ENCODE results near the gene EMC9.

The EMC9 gene

DNA sequence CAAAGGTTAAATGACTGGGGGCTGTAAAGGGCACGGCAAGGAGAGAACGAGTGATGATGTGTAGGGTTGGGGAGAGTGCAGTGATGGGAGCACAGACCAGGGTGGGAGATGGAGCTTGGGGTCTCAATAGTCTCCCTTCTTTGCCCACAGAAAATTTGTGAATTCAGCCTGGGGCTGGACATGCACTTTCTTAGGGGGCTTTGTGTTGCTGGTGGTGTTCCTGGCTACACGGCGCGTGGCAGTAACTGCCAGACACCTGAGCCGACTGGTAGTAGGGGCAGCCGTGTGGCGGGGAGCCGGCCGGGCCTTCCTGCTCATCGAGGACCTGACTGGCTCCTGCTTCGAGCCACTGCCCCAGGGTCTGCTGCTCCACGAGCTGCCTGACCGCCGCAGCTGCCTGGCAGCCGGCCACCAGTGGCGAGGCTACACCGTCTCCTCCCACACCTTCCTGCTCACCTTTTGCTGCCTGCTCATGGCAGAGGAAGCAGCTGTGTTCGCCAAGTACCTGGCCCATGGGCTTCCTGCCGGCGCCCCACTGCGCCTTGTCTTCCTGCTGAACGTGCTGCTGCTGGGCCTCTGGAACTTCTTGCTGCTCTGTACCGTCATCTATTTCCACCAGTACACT, 9.2 kb downstream of the EMC9 start:
- in situ Hi-C loops (cut with MboI; ENCODE audit: low sequenced_read_pairs): no loop called here

DNA sequence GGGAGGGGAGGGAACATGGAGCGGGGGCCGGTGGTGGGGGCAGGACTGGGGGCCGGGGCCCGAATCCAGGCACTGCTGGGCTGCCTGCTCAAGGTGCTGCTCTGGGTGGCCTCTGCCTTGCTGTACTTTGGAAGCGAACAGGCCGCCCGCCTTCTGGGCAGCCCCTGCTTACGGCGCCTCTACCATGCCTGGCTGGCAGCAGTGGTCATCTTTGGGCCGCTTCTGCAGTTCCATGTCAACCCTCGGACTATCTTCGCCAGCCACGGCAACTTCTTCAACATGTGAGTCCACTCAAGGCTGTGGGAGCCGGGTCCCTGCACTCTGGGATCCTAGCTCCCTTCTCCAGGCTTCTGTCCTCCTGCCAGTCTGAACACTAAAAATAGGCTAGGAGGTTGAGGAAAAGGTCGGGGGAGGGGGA, 9.8 kb downstream of the EMC9 start:
- in situ Hi-C loops (cut with MboI; ENCODE audit: low sequenced_read_pairs): no loop called here

DNA sequence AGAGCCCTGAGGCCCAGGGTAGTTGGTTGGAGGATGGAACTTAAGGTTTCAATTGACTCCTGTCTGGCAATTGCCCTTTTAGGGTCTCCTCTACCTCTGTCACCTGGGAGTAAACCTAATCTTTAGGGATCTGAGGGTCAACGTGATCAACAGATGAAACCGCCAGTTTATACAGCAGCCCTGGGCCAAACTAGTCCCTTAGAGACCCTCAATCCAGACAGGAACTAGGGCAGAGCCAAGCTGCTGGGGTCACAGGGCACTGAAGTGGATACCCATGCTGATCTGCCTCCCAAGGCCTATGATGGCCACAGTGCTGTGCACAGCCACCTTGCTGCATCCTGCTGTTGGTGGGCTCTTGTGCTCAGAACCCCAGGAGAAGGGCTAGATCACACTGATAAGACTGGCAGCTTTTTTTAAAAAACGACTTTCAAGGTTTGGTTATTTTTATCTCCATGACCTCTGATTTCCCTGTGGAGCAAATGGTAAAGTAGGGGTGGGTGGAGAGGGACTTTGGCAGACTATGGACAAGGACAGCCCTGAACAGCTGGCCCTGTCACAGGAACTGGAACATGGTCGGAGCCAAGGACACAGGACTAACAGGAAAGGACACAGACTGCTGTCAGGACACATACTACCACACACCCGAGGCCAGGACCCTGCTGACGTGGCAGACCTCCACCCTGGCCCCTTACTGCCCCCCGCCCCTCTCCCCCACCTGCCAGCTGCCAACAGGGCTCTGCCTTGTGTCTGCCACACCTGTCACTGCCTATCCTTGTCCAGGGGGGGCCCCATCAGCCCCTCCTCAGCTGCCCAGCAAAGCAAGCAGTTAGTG, 10.5 kb downstream of the EMC9 start:
- in situ Hi-C loops (cut with MboI; ENCODE audit: low sequenced_read_pairs): no loop called here

DNA sequence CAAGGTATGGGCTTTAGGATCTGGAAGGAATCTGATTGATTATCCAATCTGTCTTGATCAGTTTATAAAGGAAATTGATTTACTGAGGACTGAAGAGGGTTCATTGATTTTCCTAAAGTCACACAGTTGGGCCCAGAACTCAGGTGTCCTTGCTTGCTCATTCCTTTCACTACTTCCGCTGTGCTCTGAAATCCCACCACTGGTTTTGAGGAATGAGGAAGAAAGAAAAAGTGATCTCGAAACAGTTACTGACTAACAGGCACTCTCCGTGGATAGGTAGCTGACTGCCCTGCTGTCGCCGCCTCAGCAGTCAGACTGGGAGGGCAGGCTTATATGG, 11.0 kb downstream of the EMC9 start, which contains the start of gene FITM1:
TSS of gene FITM1 (plus strand) at position 280 of the 337 bp plus-strand sequence. CDS start 905 bp downstream, outside the sequence.
- in situ Hi-C loops (cut with MboI; ENCODE audit: low sequenced_read_pairs): no loop called here

DNA sequence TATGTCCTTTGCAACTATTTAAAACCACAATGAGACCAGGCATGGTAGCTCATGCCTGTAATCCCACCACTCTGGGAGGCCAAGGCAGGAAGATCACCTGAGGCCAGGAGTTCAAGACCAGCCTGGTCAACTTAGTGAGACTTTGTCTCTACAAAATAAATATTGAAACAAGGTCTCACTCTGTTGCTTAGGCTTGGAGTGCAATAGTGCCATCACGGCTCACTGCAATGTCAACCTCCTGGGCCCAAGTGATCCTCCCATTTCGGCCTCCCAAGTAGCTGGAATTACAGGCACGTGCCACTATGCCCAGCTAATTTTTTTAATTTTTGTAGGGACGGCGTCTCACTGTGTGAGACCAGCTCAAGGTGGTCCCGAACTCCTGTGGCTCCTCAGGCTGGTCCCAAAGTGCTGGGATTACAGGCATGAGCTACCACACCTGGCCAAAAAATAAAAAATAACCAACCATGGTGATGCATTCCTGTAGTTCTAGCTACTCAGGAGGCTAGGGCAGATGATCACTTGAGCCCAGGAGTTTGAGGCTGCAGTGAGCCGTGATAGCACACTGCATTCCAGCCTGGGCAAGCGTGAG, 11.9 kb downstream of the EMC9 start:
- in situ Hi-C loops (cut with MboI; ENCODE audit: low sequenced_read_pairs): no loop called here

DNA sequence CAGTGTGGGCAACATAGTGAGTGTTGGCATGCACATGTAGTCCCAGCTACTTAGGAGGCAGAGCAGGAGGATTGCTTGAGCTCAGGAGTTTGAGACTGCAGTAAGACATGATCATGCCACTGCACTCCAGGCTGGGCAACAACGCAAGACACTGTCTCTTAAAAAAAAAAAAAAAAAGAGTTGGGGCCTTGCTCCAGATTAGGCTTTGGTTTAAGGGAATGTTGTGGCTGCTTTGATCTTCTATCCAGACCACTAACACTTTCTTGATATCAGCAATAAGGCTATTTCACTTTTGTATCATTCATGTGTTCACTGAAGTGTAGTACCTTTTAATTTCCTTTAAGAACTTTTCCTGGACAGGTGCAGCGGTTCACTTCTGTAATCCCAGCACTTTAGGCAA, 13.7 kb downstream of the EMC9 start:
- in situ Hi-C loops (cut with MboI; ENCODE audit: low sequenced_read_pairs): no loop called here

DNA sequence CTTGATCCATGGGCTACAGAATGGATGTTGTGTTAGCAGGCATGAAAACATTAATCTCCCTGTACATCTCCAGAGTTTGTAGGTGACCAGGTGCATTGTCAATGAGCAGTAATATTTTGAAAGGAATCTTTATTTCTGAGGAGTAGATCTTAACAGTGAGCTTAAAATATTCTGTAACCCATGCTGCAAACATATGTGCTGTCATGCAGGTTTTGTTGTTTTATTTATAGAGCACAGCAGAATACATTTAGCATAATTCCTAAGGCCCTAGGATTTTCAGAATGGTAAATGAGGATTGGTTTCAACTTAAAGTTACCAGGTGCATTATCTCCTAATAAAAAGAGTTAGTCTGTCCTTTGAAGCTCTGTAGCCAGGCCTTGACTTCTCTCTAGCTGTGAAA, 14.5 kb downstream of the EMC9 start:
- in situ Hi-C loops (cut with MboI; ENCODE audit: low sequenced_read_pairs): no loop called here

DNA sequence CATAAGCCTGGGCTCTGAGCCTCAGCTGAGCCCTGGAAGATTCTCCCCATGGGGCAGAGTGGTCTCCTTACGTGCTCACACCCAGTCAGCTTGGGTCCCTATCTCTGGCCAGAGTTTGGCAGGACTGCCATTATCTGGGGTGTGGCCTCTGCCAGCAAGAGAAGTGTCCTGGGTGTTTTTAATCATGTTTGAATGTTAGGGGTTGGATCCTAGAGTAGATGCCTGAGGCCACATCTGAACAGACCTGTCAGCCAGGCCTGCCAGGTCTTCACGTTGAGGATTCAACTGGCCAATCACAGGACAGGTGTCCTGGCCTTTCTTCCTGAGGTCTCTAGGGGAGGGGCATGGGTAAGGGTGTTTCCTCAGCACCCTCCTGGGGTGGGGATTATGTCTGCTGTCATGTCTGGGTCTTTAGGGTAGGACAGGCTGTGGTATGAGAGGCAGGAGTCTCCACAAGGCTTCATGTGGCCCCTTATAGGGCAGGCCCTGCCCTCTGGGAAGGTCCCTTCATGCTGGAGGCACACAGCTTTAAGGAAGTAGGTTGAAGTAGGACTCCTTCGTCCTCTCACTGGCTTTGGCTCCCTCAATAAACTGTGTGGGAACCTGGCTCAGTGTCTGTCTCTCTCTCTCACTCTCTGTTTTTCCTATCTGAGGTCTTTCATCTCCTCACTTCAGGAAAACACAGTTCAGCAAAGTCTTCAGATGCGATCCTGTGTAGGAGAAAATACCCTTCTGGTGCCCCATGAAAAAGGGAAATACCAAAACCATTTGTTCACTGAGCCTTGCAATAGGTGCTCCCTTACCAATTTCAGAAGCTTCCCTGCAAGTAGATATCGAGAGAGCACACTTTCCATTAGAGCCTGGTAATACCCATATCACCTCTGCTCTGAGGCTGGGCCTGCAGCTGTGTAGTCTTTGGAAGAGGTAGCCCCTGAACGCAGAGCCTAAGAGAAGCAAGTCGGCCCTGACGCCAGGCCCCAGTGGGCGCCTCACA, 17.7 kb downstream of the EMC9 start:
- in situ Hi-C loops (cut with MboI; ENCODE audit: low sequenced_read_pairs): no loop called here

DNA sequence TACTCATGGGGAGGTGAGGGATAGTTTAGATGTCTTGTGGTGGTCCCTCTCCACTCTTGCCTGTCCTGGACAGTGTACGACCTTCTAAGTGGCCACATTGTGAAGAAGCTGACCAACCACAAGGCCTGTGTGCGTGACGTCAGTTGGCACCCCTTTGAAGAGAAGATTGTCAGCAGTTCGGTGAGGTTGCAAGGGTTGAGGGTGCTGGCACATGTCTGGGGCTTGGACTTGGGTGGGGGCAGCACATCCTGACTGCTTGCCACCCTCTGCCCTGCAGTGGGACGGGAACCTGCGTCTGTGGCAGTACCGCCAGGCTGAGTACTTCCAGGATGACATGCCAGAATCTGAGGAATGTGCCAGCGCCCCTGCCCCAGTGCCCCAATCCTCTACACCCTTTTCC, 18.5 kb downstream of the EMC9 start:
- in situ Hi-C loops (cut with MboI; ENCODE audit: low sequenced_read_pairs): no loop called here

DNA sequence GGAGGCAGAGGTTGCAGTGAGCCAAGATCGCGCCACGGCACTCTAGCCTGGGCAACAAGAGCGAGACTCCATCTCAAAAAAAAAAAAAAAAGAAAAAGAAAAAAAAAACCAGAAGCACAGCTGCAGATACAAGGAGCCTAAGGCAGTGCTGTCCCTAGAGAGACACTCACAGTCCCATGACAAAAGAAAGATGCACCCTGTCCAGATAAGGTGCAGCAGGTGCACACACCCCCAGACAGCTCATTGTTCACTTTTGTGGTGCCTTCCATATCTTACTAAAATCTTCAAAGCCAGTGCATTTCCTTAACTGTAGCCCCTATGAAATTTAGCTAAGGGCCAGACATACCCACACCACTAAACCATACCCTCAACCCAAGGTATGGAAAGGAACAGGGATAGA, 19.0 kb downstream of the EMC9 start:
- in situ Hi-C loops (cut with MboI; ENCODE audit: low sequenced_read_pairs): no loop called here

DNA sequence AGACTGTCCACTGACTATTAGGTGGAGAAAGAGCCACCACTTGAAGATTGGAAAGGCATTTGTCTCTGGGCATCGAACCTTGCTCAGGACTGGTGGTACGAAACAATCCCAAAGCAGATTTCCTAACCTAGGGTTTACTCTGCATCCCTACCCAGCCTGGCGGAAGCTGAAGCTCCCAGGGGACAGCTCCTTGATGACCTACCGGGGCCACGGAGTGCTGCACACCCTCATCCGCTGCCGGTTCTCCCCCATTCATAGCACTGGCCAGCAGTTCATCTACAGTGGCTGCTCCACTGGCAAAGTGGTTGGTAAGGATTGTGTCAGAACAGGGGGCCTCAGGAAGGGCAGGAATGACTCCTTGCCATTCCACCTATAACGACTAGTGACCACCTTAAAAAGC, 20.2 kb downstream of the EMC9 start:
- in situ Hi-C loops (cut with MboI; ENCODE audit: low sequenced_read_pairs): no loop called here

DNA sequence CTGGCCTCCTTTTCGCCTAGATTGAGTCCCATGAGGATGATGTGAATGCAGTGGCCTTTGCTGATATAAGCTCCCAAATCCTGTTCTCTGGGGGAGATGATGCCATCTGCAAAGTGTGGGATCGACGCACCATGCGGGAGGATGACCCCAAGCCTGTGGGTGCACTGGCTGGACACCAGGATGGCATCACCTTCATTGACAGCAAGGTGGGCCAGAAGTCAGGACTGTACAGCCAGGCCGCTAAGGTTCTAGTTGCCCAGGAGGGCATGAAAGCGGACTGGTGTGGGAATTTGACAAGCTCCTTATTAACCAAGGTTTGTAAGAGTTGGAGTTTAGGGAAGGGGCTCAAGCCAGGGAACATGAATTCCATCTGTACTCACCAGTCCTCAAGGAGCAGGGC, 21.7 kb downstream of the EMC9 start:
- in situ Hi-C loops (cut with MboI; ENCODE audit: low sequenced_read_pairs): no loop called here

DNA sequence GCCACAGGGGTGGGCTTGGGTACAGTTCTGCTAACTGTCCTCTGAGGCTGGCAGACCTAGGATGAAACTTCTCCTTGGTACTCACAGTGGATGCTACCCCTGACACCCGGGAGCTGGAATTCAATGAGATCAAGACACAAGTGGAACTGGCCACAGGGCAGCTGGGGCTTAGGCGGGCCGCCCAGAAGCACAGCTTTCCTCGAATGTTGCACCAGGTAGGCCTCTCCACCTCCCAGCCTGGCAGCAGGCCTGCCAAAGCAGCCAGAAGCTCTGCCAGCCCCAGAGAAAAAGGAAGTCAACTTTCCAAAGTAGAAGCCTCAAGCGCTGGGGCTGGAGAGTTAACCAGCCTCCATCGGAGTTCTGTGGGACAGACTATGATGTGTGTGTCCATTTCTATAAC, 24.2 kb downstream of the EMC9 start:
- in situ Hi-C loops (cut with MboI; ENCODE audit: low sequenced_read_pairs): no loop called here

DNA sequence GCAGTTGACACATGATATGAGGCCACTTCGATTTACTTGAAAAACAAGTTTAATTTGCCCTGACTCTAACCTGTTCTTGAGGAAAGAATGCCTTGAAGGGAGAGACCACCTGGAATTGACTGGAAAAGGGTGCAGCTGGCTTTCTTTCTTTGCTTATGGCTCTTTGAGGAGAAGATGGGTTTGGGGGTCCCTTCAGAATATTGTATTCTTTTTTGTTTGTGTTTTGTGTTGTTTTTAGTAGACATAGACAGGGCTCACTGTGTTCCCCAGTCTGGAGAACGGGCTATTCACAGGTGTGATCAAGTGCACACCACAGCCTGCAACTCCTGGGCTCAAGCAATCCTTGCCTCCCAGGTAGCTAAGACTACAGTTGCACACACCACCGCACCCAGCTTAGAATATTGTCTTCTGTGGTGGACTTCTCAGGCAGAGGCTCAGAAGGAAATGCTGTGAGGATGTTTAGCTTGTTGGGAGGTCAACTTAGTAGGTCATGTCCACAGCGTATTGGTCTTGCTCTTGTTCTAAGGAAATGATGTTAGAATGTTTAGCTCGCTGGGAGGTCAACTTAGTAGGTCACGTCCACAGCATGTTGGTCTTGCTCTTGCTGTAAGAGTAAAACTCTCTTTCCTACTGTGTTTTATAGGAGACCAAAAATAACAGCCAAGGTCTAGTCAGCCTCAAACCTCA, 25.1 kb downstream of the EMC9 start:
- in situ Hi-C loops (cut with MboI; ENCODE audit: low sequenced_read_pairs): no loop called here

DNA sequence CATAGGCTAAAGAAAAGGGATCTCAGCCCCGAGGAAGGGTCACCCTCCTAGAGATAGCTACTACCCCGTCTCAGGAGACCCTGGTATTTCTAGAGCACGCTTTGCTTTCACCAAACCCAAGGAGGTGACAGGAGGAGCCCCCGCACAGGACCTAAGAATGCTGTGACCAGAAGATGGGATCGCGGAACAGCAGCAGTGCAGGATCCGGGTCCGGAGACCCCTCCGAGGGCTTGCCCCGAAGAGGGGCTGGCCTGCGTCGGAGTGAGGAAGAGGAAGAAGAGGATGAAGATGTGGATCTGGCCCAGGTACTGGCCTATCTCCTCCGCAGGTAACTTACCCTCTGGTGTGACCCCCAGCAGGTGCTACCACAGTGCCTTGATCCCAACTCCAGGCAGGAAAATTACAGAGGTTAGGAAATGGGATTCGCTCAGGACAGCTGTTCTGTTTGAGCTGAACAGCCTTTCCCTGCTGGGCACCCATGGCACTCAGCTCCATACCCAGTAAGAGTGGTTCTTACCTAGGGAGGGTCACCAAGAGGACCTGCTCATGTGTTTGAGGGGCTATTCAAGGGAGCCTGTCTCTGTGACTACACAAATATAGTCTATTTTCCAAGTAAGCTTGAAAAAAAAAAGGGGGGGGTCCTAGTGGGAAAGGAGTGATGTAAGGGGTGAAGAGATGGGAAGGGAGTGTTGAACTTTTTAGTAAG, 25.8 kb downstream of the EMC9 start:
- in situ Hi-C loops (cut with MboI; ENCODE audit: low sequenced_read_pairs): no loop called here

DNA sequence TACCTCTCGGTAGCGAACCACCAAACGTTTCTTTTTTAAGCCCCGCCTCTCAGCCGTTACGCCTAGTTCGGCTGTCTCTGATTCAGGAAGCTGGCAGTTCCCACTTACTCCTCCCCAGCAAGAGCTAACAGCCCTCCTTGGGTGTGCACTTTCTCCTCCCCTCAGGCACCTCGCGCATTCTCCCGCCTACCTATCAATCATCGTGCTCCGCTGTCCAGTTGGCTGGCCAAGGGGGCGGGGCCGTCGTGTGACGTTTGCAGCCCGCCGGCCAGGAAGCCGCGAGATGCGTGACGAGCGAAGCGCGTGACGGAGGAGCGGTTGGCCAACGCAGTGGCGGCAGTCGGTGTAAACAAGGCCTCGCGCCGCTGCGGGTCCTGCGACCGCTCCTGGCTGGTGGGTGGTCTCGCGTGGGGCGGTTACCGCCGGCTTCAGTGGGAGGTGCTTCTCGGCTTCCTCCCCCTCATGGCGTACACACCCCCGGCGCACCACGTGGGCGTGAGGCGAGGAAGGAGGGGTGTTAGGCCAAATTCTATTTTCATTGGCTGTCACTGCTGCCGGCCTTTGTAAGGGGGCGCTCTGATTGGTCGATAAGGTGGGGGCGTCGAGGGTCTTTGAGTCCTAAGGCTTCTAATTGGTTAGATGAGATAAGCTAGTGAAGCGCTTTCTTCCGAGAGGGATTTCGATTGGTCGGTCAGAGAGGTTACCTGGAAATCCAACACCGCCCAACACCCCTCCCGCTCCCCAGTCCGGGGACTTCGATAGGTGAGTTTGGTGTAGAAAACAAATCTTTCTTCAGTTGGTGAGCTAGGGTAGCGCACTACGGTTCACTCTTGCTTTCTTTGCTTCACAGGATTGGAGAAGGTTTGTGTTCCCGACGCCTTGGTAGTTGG, 26.6 kb downstream of the EMC9 start, which contains the start of the genes DCAF11 and NRL:
TSS of gene DCAF11 (plus strand) at position 246 of the 890 bp plus-strand sequence. CDS start 818 bp downstream, outside the sequence.
TSS of gene NRL (minus strand) at position 418 of the 890 bp plus-strand sequence. CDS start 32,101 bp downstream, outside the sequence.
- in situ Hi-C loops (cut with MboI; ENCODE audit: low sequenced_read_pairs): no loop called here

DNA sequence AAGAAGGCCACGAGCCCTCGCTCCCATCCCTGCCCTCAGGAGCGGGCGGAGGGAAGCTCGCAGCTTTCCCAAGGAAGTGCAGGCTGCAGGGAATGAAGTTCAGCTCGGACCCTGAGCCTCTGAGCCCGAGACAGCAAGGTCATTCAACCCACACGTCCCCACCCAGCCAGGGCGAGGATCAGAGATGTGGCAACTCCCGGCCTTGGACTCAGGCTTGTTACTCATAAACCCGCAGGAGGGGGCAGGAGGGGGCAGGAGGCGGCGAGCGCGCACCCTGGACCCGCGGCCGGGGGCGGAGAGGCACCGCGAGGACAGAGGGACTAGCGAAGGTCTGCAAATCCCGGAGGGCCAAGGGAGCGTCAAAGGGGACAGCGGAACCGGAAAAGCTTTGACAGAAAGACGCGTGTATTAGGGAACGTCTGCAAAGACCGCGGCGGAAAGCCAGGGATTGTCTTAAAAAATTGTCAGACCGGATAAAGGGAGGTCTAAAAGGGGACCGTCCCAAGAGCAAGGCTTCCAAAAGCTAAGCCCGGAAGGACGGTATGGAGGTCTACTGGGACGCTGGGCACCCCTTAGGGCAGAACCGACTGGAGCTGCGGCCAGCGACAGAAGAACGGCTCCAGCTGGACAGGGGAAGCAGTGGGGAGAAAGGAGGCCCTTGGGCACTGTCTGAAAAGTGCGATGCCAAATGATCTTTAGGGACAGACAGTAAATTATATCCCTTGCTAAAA, 27.4 kb downstream of the EMC9 start:
- in situ Hi-C loops (cut with MboI; ENCODE audit: low sequenced_read_pairs): no loop called here

DNA sequence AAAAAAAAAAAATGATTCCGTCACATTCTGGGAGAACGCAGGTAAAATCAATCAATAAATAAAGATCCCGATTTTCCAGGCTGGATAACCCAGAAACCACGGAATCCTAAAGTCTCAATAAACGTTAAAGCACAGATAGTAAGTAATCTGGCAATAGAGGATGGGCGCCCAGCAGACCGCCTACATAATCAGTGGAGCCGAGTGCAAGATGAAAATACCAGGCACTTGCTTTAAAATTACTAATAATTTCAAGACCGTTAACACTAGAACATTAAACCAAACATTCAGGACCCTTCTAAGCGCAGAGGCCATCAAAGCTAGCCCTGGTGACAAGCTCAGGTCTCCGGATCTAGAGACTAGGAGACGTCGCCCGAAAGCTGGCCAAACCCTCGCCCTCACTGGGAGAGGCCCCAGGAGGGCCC, 28.0 kb downstream of the EMC9 start:
- in situ Hi-C loops (cut with MboI; ENCODE audit: low sequenced_read_pairs): no loop called here

All from HL-60/S4 treated with phorbol 12-myristate 13-acetate at 8.2 ng/mL for 4 days and 3 days (cell line).